ENCODE data around the gene CMTM8. TPM values are rescaled to one million over a fixed set of nuclear protein-coding genes. Genes with fewer than 3 reads are reported as not detected.

The CMTM8 gene
- total and polyA plus RNA-seq, 4 donors: 15.2 to 24.5 (median 16.8) TPM

GRCh38 chr3:32257042-32257441, 18.6 kb downstream of the CMTM8 start:
- WGBS, 2 donors: 89 to 95% methylated on average over 3 of the region's 3 CpGs
- DNase-seq: no peak
- TF ChIP-seq CTCF (IDR thresholded peaks at IDR 0.05; ENCODE audit: control extremely low read depth, extremely low read depth): no peak
- H3K27ac ChIP-seq (ENCODE audit: low read depth in 1 of 2, low read length in 1 of 2): peak overlapping the region in 1 of 2 donors; percentile 22
- H3K36me3 ChIP-seq (ENCODE audit: control insufficient read depth in 4 of 4, insufficient read depth in 4 of 4, low read length in 4 of 4): peaks cover 0 to 4% (median 0%) of the 10 kb centered on the region in 4 donors
- H3K4me1 ChIP-seq (ENCODE audit: control insufficient read depth in 5 of 5, insufficient read depth in 5 of 5, low read length in 5 of 5): no peaks in the 10 kb centered on the region
- no peaks in the 10 kb centered on the region for H3K27me3 ChIP-seq (ENCODE audit: control insufficient read depth in 3 of 3, insufficient read depth in 3 of 3, low read length in 2 of 3)
- H3K9me3 ChIP-seq (ENCODE audit: control insufficient read depth in 4 of 4, insufficient read depth in 3 of 4, low read length in 3 of 4): peaks cover 0 to 2% (median 0%) of the 10 kb centered on the region in 4 donors
- H3K4me3 ChIP-seq: no peak overlapping the region
- ATAC-seq (ENCODE audit: insufficient read depth, low FRiP score): no peak
- no peak overlapping the region for H3K9ac ChIP-seq (ENCODE audit: insufficient read depth in 1 of 2, low read length in 2 of 2)

- DNase-seq (no peak), ATAC-seq (ENCODE audit: insufficient read depth, low FRiP score) (no peak)
- 53 to 61% methylated on average over 6 of the region's 6 CpGs for WGBS, 2 donors
- Histone ChIP-seq H3K4me1 (ENCODE audit: control insufficient read depth in 5 of 5, insufficient read depth in 5 of 5, low read length in 5 of 5) (no peaks in the 10 kb centered on the region), H3K27me3 (ENCODE audit: control insufficient read depth in 3 of 3, insufficient read depth in 3 of 3, low read length in 2 of 3) (no peaks in the 10 kb centered on the region), H3K36me3 (ENCODE audit: control insufficient read depth in 4 of 4, insufficient read depth in 4 of 4, low read length in 4 of 4) (peaks cover 0 to 4% (median 0%) of the 10 kb centered on the region in 4 donors), H3K27ac (ENCODE audit: low read depth in 1 of 2, low read length in 1 of 2) (no peak overlapping the region), H3K4me3 (no peak overlapping the region), H3K9me3 (ENCODE audit: control insufficient read depth in 4 of 4, insufficient read depth in 3 of 4, low read length in 3 of 4) (peaks cover 0 to 2% (median 0%) of the 10 kb centered on the region in 4 donors), H3K9ac (ENCODE audit: insufficient read depth in 1 of 2, low read length in 2 of 2) (no peak overlapping the region)
- no peak for TF ChIP-seq CTCF (IDR thresholded peaks at IDR 0.05; ENCODE audit: control extremely low read depth, extremely low read depth)
Measured at GRCh38 chr3:32257641-32258438, 19.4 kb downstream of the CMTM8 start.

GRCh38 chr3:32258869-32259268, 20.4 kb downstream of the CMTM8 start:
- Histone ChIP-seq H3K36me3 (ENCODE audit: control insufficient read depth in 4 of 4, insufficient read depth in 4 of 4, low read length in 4 of 4) (peaks cover 0 to 3% (median 0%) of the 10 kb centered on the region in 4 donors), H3K4me1 (ENCODE audit: control insufficient read depth in 5 of 5, insufficient read depth in 5 of 5, low read length in 5 of 5) (no peaks in the 10 kb centered on the region), H3K27ac (ENCODE audit: low read depth in 1 of 2, low read length in 1 of 2) (no peak overlapping the region), H3K9ac (ENCODE audit: insufficient read depth in 1 of 2, low read length in 2 of 2) (no peak overlapping the region), H3K9me3 (ENCODE audit: control insufficient read depth in 4 of 4, insufficient read depth in 3 of 4, low read length in 3 of 4) (peaks cover 0 to 2% (median 0%) of the 10 kb centered on the region in 4 donors), H3K27me3 (ENCODE audit: control insufficient read depth in 3 of 3, insufficient read depth in 3 of 3, low read length in 2 of 3) (no peaks in the 10 kb centered on the region), H3K4me3 (no peak overlapping the region)
- ATAC-seq (ENCODE audit: insufficient read depth, low FRiP score) (no peak), DNase-seq (no peak)
- TF ChIP-seq CTCF (IDR thresholded peaks at IDR 0.05; ENCODE audit: control extremely low read depth, extremely low read depth): no peak
- WGBS, 2 donors: 91 to 95% methylated on average over 17 of the region's 17 CpGs

Measured in lung (tissue), 12 donors.